ENCODE measurements around the gene ARSJ.
"Not testable (repeated sequence)": the region's sequence is repeated elsewhere in the genome, so short reads cannot be mapped to it uniquely, and the experiment has no call there.

Gene ARSJ

DNA sequence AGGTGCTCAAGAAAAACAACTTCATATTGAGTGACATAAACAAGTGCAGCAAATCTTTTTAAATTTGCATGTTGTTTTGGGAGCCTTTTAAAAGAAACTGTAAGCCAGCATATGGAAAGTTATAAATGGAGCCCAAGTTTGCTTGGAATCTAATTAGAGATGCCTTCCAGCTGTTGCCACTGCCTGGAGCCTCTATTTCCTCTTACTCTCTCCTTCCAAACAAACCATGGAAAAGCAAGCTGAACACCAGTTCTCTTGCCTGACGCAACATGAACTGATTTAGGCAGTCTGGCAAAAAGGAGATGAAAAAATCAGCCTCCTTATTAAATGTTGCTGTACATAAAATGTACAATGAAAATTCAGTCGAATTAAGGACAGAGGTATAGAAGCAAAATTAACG, 21.5 kb downstream of the ARSJ start:
- DNase-seq (ENCODE audit: low spot score), result no peak

DNA sequence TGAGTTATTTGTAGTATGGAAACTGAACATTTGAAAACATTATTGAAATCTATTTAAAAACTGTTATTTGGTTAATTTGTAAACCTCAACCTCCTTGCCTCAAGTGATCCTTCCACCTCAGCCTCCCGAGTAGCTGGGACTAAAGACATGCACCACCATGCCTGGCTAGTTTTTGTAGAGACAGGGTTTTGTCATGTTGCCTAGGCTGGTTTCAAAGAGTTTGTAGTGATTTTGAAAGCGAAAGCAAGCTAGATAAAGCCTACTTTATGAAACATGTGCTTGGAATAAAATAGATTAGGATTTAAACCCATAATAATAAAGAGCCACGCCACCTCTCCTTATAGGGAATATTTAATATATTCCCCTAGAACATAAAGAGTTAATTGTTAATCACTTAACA, 23.5 kb downstream of the ARSJ start:
- DNase-seq (ENCODE audit: low spot score), result no peak

DNA sequence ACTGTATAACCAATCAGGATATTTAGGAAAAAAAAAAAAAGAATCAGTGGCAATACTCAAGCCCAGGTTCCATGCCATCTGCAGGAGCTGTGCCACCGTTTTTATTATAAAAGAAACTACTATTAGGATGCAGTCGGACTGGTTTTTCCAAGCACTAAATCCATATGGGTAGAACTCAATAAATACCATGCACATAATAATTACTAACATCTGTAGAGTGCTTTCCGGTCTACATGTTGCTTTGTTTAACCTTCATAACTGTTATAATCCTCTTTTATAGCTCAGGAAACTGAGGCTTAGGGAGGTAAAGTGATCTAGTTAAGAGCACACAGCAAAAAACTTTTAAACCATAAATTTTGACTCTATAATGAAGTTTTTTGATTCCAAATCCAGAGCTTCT, 24.0 kb downstream of the ARSJ start:
- no peak for DNase-seq (ENCODE audit: low spot score)

DNA sequence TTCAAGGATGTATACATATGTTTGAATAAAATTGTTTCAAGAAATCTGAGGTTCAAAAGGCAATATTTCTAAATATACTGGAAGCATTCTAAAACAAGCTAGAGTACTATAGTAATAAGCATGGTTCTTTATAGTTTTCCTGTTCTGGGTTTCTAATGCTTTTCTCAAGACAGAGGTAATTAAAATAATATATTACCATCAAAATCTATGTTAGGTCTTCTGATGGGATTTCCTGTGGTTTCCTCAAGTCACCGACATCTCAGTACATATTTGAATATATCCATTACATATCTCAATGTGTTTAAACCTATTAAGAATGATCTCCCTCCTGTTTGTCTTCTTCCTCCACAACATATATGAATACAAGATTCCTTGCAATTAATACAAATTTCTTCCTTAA, 25.6 kb downstream of the ARSJ start:
- no peak for DNase-seq (ENCODE audit: low spot score)

DNA sequence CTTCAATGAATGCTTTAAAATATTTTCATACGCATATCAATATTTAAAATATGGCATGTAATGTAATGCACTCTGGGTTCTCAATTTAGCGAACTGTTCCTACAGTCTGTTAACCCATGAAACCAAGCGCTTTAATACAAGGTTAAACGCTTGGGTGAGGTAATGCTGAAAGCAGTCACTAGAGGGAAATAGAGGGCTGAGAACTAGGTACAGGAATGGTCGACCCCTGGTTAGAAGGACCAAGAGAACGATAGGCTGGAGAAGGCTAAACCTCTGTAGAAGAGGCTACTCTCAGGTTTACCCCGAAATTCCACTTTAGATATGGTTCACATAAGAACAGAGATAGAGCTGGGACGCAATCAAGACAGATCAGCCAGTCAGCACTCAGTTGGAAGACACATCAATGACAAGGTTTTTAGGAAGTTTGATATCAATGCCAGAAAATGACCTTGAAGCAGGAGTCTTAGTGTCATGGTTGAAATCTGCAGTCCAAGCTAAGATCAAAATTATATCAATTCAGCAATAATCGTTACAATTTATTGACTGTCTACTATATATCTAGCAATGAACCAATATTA, 26.9 kb downstream of the ARSJ start:
- peak; percentile 33 for DNase-seq (ENCODE audit: low spot score)

DNA sequence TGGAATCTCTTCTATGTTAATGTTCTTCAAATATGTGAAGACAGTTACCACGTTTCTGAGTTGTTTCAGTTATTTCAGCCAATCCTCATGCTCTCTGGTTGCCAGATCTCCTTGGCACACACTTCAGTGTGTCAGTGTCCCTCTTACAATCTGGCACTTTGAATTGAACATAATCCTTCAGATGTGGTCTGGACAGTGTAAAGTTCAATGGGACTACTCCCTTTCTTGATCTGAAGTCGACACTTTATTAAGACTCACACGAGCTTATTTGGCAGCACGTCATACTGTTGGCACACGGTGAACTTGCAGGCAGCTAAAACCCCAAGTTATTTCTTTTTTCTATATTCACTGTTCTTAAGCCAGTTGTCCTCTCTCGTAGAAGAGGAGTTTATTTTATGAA, 28.2 kb downstream of the ARSJ start:
- DNase-seq (ENCODE audit: low spot score), result no peak

DNA sequence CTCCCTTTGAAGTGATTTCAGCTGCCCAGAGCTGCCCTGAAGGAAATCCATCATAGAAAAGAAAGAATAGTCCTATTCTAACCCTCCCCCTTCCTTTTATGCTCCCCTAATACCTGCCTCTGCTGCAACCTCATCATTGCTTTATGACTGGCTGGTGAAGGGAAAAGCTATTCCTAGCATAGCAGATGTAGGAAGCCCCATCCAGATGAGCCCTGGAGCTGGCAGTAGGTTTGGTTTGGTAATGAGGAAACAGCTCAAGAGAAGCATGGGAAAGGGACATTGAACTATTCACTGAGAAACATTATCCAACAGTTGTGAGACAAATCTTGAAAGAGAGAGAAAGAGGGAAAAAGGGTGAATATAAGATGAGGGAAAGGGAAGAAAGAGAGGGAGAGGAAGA, 29.2 kb downstream of the ARSJ start:
- DNase-seq (ENCODE audit: low spot score), result no peak

DNA sequence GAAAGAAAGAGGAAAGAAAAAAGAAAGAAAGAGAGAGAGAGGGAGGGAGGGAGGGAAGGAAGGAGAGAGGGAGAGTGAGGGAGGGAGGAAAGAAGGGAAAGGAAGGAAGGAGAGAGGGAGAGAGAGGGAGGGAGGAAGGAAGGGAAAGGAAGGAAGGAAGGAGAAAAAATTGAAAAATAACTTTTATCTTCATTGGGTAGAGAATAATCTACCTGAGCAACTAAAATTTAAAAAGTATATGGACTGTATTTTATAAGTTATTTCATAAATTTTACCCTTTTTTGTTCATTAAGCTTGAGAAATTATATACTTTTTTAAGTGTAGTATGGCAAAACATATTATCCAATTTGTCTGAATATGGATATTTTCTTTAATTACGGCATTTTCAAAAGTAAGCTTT, 32.0 kb downstream of the ARSJ start:
- DNase-seq (ENCODE audit: low spot score), result no peak

DNA sequence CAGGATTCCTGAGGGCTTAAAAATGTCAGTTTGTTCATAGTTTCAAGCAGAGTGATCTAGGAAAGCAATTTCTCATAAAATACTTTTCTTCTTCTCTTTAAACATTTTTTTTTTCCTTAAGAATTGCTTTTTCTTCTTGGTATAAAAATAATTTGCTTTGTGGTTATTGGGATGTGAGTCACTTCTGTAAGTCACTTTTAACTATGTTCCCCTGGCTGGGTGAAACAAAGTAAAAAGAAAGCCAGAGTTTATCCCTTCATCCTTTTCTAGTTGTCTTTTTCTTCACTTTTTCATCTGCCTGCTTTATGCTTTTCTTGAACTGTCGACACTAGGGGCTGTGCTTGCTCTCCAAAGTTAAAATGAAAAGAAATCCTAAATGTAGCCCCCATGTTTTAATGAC, 33.5 kb downstream of the ARSJ start:
- no peak for DNase-seq (ENCODE audit: low spot score)

DNA sequence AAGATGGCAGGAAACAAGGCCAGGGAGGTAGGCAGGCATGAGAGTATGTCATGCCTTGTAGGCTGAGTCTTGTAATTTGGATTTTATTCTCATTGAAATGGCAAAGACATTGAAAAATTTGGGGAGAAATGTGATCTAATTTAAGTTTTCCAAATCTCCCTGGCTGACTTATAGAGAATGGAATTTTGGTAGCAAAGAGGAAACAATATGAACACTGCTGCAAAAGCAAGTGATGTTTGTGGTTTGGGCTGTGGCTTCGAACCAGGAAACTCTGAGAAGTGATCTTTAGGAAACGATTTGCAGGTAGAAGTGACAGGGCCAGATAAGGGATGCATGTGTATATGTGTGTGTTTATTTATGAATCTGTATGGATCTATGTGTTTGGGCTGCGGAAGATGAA, 35.6 kb downstream of the ARSJ start:
- no peak for DNase-seq (ENCODE audit: low spot score)

DNA sequence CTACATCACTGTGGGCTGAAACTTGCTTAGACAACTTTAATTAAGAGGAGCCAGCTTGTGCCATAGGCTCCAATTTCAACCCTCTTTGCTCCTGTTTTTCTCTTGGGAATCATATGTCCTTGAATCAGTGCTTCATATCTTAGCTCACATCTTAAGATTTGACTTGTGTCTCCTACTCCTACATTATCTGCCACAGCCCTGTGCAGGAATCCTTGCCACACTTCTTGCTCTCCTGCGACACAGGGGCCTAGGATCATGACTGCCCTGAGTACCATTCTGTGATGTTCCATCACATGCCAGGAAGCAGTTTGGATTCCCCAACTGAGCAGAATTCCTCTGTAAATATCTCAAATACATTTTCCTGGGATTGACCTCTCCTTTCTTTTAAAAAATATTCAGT, 36.4 kb downstream of the ARSJ start:
- DNase-seq (ENCODE audit: low spot score), result no peak

DNA sequence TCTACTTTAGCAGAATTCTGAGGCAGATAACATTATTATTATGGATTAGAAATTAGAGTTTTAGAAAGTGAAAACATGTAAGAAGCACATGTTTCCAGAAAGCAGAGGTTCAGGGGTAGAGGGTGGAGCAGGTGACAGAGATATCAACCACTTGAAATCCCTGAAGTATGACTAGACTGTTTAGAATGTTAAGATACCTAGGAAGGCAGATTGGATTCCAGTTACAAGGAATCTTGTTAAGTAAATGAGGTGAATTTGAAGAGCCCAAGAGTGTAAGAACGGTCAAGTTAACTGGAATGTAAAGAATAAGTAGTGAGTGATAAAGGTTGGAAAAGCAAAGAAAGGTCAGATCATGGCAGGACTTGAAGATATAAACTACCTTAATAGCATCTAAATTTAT, 37.6 kb downstream of the ARSJ start:
- DNase-seq (ENCODE audit: low spot score), result no peak

DNA sequence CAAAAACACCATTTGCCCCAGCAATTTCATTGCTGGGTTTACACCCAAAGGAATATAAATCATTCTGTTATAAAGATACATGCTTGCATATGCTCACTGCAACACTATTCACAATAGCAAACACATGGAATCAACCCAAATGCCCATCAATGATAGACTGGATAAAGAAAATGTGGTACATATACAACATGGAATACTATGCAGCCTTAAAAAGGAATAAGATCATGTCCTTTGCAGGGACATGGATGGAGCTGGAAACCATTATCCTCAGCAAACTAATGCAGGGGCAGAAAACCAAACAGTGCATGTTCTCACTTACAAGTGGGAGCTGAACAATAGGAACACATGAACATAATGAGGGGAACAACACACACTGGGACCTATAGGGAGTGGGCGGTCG, 39.3 kb downstream of the ARSJ start:
- DNase-seq (ENCODE audit: low spot score), result not testable (repeated sequence)

DNA sequence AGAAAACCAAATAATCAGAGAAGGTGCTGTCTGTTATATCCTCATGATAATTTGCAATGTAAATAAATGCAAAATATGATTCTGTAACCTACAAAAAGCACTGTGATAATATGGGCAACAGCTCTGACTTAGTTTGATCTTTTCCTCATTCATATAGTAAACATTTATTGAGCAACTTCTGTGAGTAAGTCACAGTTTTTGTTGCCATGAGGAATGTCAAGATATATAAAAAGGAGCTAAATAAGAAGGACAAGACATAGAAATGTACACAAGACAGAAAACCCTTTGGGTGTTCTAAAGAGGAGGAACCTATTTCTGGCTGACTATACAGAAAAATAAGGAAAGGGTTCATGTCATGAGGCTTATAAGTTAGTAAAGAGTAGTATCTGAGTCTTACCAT, 44.3 kb downstream of the ARSJ start:
- no peak for DNase-seq (ENCODE audit: low spot score)

DNA sequence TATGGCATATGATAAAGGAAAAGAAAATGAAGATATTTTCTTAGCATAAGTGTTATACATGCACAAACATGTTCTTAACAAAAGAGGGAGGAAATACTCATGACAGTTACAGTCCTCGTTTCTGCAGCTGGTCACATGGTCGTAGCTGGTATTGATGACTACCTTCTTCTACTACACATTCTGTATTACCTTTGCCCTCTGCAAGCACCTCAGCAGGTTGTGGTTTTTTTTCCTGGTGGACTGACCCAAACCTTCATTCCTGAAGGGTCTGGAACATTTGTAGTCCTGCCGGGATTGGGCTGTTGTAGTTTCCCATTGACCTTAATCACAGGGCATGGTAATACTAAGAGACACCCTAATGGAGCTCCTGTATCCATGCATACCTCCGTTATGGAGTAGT, 54.7 kb downstream of the ARSJ start:
- not testable (repeated sequence) for DNase-seq (ENCODE audit: low spot score)

DNA sequence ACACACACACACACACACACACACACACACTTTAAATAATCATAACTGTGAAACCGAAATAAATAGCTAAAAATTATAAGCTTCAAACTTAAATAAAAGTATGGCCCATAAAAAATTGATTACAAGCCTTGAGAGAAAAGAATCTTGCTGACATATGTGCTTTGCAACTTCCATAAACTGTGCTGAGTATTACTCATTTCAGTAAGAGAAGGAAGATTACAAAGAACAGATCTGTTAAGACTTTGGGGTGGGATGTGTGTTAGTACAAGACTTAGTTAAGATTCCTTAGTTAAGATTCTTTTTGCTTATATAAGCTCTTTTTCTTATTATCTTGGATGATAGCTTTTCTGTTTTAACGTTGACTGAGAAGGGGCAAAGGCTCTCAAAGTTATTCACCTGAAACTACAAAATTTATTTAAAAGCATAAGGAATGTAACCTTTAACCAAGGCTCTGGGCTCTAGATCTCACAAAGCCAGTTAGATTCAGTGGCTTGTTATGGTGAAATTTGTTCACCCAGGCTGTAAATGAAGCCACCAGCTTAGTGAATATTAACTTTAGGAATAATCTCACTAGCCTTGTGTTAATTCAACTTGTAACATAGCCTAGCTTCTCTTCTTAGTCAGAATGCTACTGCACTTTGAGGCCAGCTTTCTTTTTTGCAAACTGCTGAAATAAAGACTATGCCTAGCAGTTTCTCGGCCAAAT, 58.2 kb downstream of the ARSJ start:
- peak; percentile 9 for DNase-seq (ENCODE audit: low spot score)

DNA sequence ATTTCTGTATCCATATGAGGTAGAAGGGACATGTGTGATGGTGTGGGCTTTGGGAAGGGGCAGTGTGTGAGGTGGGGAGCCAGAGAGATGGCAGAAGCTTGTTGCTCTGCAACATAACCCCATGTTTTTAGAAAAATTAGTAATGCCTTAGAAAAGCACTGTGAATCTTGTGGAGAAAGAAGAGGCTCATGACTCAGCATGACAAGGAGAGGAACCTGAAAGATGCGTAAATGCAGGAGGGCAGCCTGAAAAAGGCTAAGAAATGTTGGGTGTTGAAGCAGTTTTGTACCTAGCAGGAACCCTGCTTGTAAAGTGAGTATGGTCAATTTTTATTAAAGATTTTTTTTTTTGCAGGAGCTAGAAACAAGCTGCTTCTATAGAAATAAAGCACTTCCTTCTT, 59.8 kb downstream of the ARSJ start:
- no peak for DNase-seq (ENCODE audit: low spot score)

DNA sequence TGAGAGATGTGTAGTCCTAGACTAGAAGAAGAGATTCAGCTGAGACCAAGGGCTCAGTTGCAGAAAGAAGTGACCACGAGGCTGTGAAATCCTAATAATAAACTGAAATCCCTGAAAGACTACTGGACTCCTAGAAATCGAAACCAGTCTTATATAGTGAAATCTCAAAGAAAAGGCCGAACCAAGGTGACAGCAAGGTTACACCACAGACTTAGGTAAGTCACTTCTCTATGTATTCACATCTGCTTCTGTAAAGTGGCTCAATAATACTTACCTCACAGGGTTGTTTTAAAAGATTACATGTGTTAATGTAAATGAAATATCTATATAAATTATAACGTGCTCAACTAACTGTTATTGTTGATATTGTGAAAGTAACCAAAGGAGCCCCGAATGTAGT, 60.3 kb downstream of the ARSJ start:
- no peak for DNase-seq (ENCODE audit: low spot score)

DNA sequence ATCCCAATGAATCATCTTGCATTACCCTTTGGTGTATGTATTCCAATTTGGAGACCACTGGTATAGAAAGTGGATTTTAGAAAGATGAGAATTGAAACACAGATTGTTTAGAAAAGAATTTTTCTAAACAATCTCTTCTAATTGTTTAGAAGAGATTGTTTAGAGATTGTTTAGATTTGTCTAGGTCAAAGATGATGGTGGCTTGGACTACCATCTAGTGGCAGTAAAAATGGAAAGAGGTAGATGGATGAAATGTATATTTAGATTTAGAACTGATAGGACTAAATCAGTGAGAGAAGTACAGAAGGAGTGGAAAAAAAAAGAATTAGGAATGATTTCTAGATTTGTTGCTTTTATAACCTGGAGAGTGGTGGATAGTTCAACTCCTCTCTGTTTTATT, 70.6 kb downstream of the ARSJ start:
- DNase-seq (ENCODE audit: low spot score), result peak; percentile 44

DNA sequence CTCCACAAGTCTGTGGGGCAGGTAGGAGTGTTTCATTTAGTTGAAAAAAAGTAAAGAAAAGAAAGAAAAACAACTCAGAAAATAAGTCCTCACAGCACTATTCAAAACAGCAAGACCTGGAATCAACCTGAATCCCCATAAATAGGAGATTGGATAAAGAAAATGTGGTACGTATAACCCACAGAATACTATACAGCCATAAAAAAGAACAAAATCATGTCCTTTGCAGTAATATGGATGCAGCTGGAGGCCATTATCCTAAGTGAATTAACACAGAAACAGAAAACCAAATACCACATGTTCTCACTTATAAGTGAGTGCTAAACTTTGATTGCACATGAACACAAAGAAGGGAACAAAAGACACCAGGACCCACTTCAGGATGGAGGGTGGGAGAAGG, 71.9 kb downstream of the ARSJ start:
- no peak for DNase-seq (ENCODE audit: low spot score)

DNA sequence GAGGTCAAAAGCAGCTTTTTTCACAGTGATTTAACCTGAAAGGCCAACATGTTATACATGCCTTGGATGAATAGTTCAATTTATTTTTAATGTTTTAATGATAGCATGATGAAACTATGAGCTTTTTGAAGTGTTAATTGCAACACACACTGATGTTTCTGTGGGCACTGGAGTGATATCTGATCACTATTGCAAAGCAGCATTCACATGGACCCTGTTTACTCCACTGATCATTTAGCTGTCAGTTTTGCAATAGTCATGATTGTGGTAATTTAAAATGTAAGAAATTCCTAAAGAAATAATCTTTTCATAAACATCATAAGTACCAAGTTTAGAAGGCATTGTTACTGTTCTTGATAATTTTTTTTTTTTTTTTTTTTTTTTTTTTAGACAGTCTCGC, 74.1 kb downstream of the ARSJ start:
- no peak for DNase-seq (ENCODE audit: low spot score)

DNA sequence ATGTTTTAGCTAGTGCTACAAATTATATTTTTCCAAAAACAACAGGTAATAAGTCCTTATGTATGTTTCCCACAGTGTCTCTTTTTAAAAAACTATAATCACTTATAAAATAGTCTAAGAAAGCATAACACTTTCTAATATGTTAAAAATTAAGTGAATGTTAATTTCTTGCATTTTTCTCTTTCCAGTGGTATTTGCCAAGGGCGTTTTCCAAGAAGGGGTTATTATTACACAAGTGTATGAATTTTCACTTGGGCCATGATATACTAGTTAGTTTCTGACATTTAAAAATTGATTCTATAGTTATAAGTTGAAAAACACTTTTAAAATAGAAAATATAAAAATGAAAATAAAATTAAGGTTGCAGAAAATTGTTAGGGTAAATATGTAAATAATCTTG, 74.6 kb downstream of the ARSJ start:
- DNase-seq (ENCODE audit: low spot score), result no peak

DNA sequence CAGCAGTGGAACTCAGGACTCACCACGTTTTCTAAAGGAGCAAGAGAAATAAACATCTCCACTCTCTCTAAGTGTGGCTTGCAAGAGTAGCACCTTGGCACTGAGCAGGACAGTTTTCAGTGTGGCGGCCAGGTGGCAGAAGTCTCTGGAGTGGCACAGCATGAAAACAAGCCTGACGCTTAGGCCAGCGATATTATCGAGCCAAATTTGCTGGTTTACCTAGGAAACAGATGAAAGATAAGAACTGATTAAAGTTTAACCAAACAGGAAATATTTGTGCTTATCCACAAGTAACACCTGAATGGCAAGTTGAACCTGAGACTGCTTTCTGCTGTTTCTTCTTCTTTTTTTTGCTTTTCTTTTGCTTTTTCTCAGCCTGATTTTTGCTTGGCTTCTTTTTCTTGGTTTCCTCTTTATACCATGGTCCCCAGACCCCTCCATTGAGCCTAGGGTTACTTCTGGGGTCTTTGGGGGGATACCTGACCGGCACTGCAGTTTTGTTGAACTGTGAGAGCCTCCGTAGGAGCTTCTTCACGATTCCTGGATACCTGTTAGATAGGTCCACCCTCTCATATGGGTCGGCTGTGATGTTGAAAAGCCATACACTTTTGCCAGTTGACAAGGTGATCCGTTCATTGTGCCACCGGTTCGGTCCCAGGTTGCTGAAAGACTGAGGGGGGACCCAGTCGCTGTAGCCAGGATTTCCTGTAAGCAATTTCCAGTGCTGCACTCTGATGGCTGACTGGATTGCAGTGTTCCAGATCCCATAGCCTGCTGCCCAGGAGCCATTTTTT, 77.3 kb downstream of the ARSJ start:
- no peak for DNase-seq (ENCODE audit: low spot score)

All from pons (tissue), 1 donor.